ENCODE measurements around the gene TBC1D13.
"Not testable (repeated sequence)": the region's sequence is repeated elsewhere in the genome, so short reads cannot be mapped to it uniquely, and the experiment has no call there.

GRCh38 chr9:128858476-128858875, 71.4 kb downstream of the TBC1D13 start:
- TF ChIP-seq NFIC (IDR thresholded peaks at IDR 0.05; ENCODE audit: low read depth, low read length); EGR1 (IDR thresholded peaks at IDR 0.05; ENCODE audit: borderline replicate concordance in 1 of 2, low read depth in 2 of 2, low read length in 2 of 2); CBX5 (IDR thresholded peaks at IDR 0.05; ENCODE audit: low read depth); CTCF (IDR thresholded peaks at IDR 0.05 in 2 of 3, conservative IDR thresholded peaks at IDR 0.05 in 1 of 3; ENCODE audit: control insufficient read depth in 2 of 3, extremely low read depth in 1 of 3, insufficient read depth in 1 of 3, low read depth in 3 of 3, low read length in 3 of 3): not testable (repeated sequence)
